ENCODE data around the gene TCF7.

- TF ChIP-seq POLR2A (IDR thresholded peaks at IDR 0.05; ENCODE audit: low read length), result no peak
- no peak for TF ChIP-seq MAX (IDR thresholded peaks at IDR 0.05)
- no peak for TF ChIP-seq CTCF (IDR thresholded peaks at IDR 0.05)
- no peak for TF ChIP-seq KDM1A (IDR thresholded peaks at IDR 0.05; ENCODE audit: low read depth)
- TF ChIP-seq EP300 (IDR thresholded peaks at IDR 0.05), result no peak
- no peak for TF ChIP-seq NR3C1 (IDR thresholded peaks at IDR 0.05)
- TF ChIP-seq RARB (CRISPR knock-in tag; IDR thresholded peaks at IDR 0.05), result no peak
- TF ChIP-seq HMGXB4 (CRISPR knock-in tag; IDR thresholded peaks at IDR 0.05; ENCODE audit: borderline replicate concordance), result no peak
- TF ChIP-seq ELK1 (IDR thresholded peaks at IDR 0.05; ENCODE audit: low read depth, low read length), result no peak
- no peak for TF ChIP-seq MAFK (IDR thresholded peaks at IDR 0.05; ENCODE audit: partially characterized antibody)
- no peak for TF ChIP-seq HES2 (IDR thresholded peaks at IDR 0.05)
Observed at GRCh38 chr5:134130239-134130945, 15.9 kb downstream of the TCF7 start.
